NB4 (cell line): ENCODE data around the gene ARIH1.

ENCODE experiments used
- DNase-seq: peaks from one replicate; pipeline ENCODE4 v3.0.0; 2010; ENCODE audit warnings: low read depth
- H3K4me3 ChIP-seq: one replicate; pipeline ENCODE4 v1.5.1; 2011; ENCODE audit warnings: mild to moderate bottlenecking, low read depth, low read length, moderate library complexity
- MAX ChIP-seq: IDR thresholded peaks from 2 replicates; pipeline ENCODE4 v1.6.1; 2011; ENCODE audit warnings: low read depth, low read length
- MYC ChIP-seq: IDR thresholded peaks from 2 replicates; pipeline ENCODE4 v1.6.1; 2011; ENCODE audit warnings: low read depth, low read length
- POLR2A ChIP-seq: IDR thresholded peaks from 2 replicates; pipeline ENCODE4 v1.6.1; 2011; ENCODE audit warnings: mild to moderate bottlenecking; ENCODE audit not compliant: insufficient read length; ENCODE audit errors: extremely low read depth
- TF ChIP-seq, protein P1 (sequence below): IDR thresholded peaks from one replicate; pipeline ENCODE4 v1.5.1; 2012; ENCODE audit warnings: low read depth, low read length

ARIH1 gene

GRCh38 chr15:72451224-72451623 is 22.9 kb upstream of the ARIH1 start:
- TF ChIP-seq, protein P1, sequence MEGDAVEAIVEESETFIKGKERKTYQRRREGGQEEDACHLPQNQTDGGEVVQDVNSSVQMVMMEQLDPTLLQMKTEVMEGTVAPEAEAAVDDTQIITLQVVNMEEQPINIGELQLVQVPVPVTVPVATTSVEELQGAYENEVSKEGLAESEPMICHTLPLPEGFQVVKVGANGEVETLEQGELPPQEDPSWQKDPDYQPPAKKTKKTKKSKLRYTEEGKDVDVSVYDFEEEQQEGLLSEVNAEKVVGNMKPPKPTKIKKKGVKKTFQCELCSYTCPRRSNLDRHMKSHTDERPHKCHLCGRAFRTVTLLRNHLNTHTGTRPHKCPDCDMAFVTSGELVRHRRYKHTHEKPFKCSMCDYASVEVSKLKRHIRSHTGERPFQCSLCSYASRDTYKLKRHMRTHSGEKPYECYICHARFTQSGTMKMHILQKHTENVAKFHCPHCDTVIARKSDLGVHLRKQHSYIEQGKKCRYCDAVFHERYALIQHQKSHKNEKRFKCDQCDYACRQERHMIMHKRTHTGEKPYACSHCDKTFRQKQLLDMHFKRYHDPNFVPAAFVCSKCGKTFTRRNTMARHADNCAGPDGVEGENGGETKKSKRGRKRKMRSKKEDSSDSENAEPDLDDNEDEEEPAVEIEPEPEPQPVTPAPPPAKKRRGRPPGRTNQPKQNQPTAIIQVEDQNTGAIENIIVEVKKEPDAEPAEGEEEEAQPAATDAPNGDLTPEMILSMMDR = no peak
- no peak for TF ChIP-seq MYC
- TF ChIP-seq MAX = no peak
- no peak for TF ChIP-seq POLR2A
- no peak overlapping the region for H3K4me3 ChIP-seq
- DNase-seq = no peak

GRCh38 chr15:72456684-72457083 is 17.4 kb upstream of the ARIH1 start:
- no peak for DNase-seq
- TF ChIP-seq MAX = no peak
- TF ChIP-seq POLR2A = no peak
- TF ChIP-seq, protein P1 = no peak
- H3K4me3 ChIP-seq = no peak overlapping the region

DNA sequence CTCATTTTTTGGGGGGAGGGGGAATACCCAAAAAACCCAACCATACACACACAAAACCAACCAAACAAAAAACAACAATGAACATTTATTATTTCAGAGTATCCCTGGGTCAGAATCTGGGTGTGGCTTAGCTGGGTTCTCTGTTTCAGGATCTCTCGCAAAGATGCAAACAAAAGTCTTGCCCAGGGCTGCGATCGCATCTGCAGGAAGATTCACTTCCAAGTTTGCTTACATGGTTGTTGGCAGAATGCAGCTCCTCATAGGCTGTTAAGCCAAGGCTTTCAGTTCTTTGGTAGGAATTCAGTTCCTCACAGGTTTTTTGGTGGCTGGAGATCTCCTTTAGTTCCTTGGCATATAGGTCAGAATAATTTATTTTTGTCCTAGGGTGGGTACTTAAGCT is 13.7 kb upstream of the ARIH1 start:
- TF ChIP-seq POLR2A (no peak), MAX (no peak), MYC (no peak)
- TF ChIP-seq, protein P1 = no peak
- DNase-seq = no peak
- H3K4me3 ChIP-seq = no peak overlapping the region

- no peak overlapping the region for H3K4me3 ChIP-seq
- TF ChIP-seq, protein P1 = no peak
- TF ChIP-seq POLR2A (no peak), MYC (no peak), MAX (no peak)
- DNase-seq = no peak
Measured at GRCh38 chr15:72463702-72464101, 10.4 kb upstream of the ARIH1 start.

DNA sequence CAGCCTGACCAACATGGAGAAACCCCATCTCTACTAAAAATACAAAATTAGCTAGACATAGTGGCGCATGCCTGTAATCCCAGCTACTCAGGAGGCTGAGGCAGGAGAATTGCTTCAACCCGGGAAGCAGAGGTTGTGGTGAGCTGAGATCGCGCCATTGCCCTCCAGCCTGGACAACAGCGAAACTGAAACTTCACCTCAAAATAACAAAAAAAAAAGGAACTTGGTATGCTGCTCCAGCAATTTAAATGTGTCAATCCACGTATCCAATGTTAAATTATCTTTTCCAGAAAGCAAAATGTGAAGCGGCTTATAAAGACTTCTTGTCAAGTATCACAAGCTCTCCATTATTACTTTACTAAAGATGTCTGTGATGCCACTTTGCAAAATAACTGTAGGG is 9.9 kb upstream of the ARIH1 start:
- DNase-seq = no peak
- TF ChIP-seq MAX (no peak), MYC (no peak), POLR2A (no peak)
- TF ChIP-seq, protein P1 = no peak
- no peak overlapping the region for H3K4me3 ChIP-seq

DNA sequence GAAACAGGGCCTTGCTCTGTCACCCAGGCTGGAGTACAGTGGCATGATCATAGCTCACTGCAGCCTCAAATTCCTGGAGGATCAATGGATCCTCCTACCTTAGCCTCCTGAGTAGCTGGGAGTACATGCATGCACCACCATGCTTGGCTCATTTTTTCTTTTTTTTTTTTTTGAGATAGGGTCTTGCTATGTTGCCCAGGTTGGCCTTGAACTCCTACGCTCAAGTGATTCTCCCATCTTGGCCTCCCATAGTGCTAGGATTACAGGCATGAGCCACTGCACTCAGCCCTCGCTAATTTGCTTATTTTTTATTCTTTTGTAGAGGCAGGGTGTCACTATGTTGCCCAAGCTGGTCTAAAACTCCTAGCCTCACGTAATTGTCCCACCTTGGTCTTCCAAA is 6.0 kb upstream of the ARIH1 start:
- H3K4me3 ChIP-seq = no peak overlapping the region
- no peak for DNase-seq
- no peak for TF ChIP-seq POLR2A
